Measurements from ENCODE around the gene WDR90.

The WDR90 gene

GRCh38 chr16:709566-710499 lies 60.7 kb downstream of the WDR90 start:
- peak; percentile 75 for DNase-seq

GRCh38 chr16:710500-711075 lies 61.4 kb downstream of the WDR90 start:
- DNase-seq: no peak

GRCh38 chr16:711084-711483 lies 61.9 kb downstream of the WDR90 start:
- no peak for DNase-seq

GRCh38 chr16:711548-712320 lies 62.6 kb downstream of the WDR90 start:
- DNase-seq: peak; percentile 49

- DNase-seq: peak; percentile 89
Observed at GRCh38 chr16:712740-713250, 63.6 kb downstream of the WDR90 start.

- no peak for DNase-seq
Observed at GRCh38 chr16:714079-714478, 64.9 kb downstream of the WDR90 start.

GRCh38 chr16:714558-715476 lies 65.7 kb downstream of the WDR90 start, which contains the start of gene METRN:
METRN (plus strand) TSS chr16:715118; CDS start chr16:715290, 172 bp downstream.
- DNase-seq: peak; percentile 84

- no peak for DNase-seq
Observed at GRCh38 chr16:715477-716199, 66.5 kb downstream of the WDR90 start.

- DNase-seq: no peak
Observed at GRCh38 chr16:716200-716568, 67.0 kb downstream of the WDR90 start.

GRCh38 chr16:716768-717325 lies 67.7 kb downstream of the WDR90 start:
- DNase-seq: no peak
